Skeletal muscle cell (primary cell): ENCODE measurements around the gene CASP12.

Source experiments
- DNase-seq: peaks from one replicate; pipeline ENCODE4 v3.0.0-alpha.2; 2010; ENCODE audit warnings: low read depth
- H3K4me3 ChIP-seq: 2 replicates; pipeline ENCODE4 v1.5.1; 2011; ENCODE audit warnings: low read depth, mild to moderate bottlenecking, control low read depth, low read length, moderate library complexity

The CASP12 gene

GRCh38 chr11:104843150-104843836 is 55.0 kb downstream of the CASP12 start:
- DNase-seq: no peak

GRCh38 chr11:104841973-104842525 is 56.2 kb downstream of the CASP12 start:
- DNase-seq: no peak
- no peak overlapping the region for H3K4me3 ChIP-seq

More at GRCh38 chr11:104843150-104843836, 55.0 kb downstream of the CASP12 start:
- no peak overlapping the region for H3K4me3 ChIP-seq

GRCh38 chr11:104841185-104841584 is 57.1 kb downstream of the CASP12 start:
- no peak overlapping the region for H3K4me3 ChIP-seq
- DNase-seq: no peak

GRCh38 chr11:104837969-104838639 is 60.2 kb downstream of the CASP12 start:
- no peak for DNase-seq

GRCh38 chr11:104836691-104837090 is 61.6 kb downstream of the CASP12 start:
- DNase-seq: no peak
- no peak overlapping the region for H3K4me3 ChIP-seq

More at GRCh38 chr11:104837969-104838639, 60.2 kb downstream of the CASP12 start:
- H3K4me3 ChIP-seq: no peak overlapping the region
